H9 (cell line): ENCODE measurements around the gene PCDHGA2. TPM values are rescaled to one million over a fixed set of nuclear protein-coding genes. Genes with fewer than 3 reads are reported as not detected.

Experiments used
- DNase-seq: peaks from one replicate; pipeline ENCODE4 v3.0.0-alpha.2; 2017
- H2AFZ ChIP-seq: one replicate; pipeline ENCODE4 v1.6.1; 2013; ENCODE audit warnings: mild to moderate bottlenecking, low read length, control low read depth, moderate library complexity
- H2AK5ac ChIP-seq: 2 replicates; pipeline ENCODE4 v1.6.1; 2013; ENCODE audit warnings: low read length, control low read depth, mixed read lengths; ENCODE audit not compliant: insufficient read length
- H2BK120ac ChIP-seq: one replicate; pipeline ENCODE4 v1.6.1; 2013; ENCODE audit warnings: low read depth, mild to moderate bottlenecking, low read length, control low read depth, inconsistent platforms; ENCODE audit not compliant: poor library complexity, severe bottlenecking
- H2BK12ac ChIP-seq: 2 replicates; pipeline ENCODE4 v1.6.1; 2013; ENCODE audit warnings: low read length, control low read depth, mixed read lengths, low read depth; ENCODE audit not compliant: insufficient read length
- H2BK15ac ChIP-seq: 2 replicates; pipeline ENCODE4 v1.6.1; 2013; ENCODE audit warnings: low read depth, low read length, control low read depth
- H2BK20ac ChIP-seq: one replicate; pipeline ENCODE4 v1.6.1; 2013; ENCODE audit warnings: low read depth, mild to moderate bottlenecking, low read length, control low read depth, inconsistent platforms; ENCODE audit not compliant: poor library complexity, severe bottlenecking
- H2BK5ac ChIP-seq: 2 replicates; pipeline ENCODE4 v1.6.1; 2013; ENCODE audit warnings: low read length, control low read depth, mixed read lengths; ENCODE audit not compliant: insufficient read length
- H3K14ac ChIP-seq: 2 replicates; pipeline ENCODE4 v1.6.1; 2013; ENCODE audit warnings: low read length, control low read depth; ENCODE audit not compliant: insufficient read depth
- H3K18ac ChIP-seq: 2 replicates; pipeline ENCODE4 v1.6.1; 2013; ENCODE audit warnings: low read depth, mild to moderate bottlenecking, mixed read lengths, low read length, control low read depth; ENCODE audit not compliant: insufficient read length
- H3K23ac ChIP-seq: 2 replicates; pipeline ENCODE4 v1.6.1; 2013; ENCODE audit warnings: low read length, control low read depth, mixed read lengths, low read depth; ENCODE audit not compliant: insufficient read length
- H3K23me2 ChIP-seq: 2 replicates; pipeline ENCODE4 v1.6.1; 2013; ENCODE audit warnings: low read depth, mild to moderate bottlenecking, mixed read lengths, low read length, control low read depth; ENCODE audit not compliant: insufficient read length, poor library complexity, severe bottlenecking
- H3K27ac ChIP-seq: 2 replicates; pipeline ENCODE4 v1.5.1; 2013; ENCODE audit warnings: low read length, control low read depth, mixed read lengths, low read depth; ENCODE audit not compliant: insufficient read length
- H3K27me3 ChIP-seq: 2 replicates; pipeline ENCODE4 v1.6.1; 2013; ENCODE audit warnings: low read length, control low read depth, inconsistent platforms; ENCODE audit not compliant: insufficient read depth
- H3K4ac ChIP-seq: 2 replicates; pipeline ENCODE4 v1.6.1; 2013; ENCODE audit warnings: low read depth, mild to moderate bottlenecking, control low read depth, inconsistent platforms, low read length, moderate library complexity
- H3K4me1 ChIP-seq: 2 replicates; pipeline ENCODE4 v1.6.1; 2013; ENCODE audit warnings: low read length, control low read depth, inconsistent platforms; ENCODE audit not compliant: insufficient read depth
- H3K4me2 ChIP-seq: 2 replicates; pipeline ENCODE4 v1.6.1; 2013; ENCODE audit warnings: low read length, control low read depth, mixed read lengths; ENCODE audit not compliant: insufficient read length, insufficient read depth
- H3K56ac ChIP-seq: 2 replicates; pipeline ENCODE4 v1.6.1; 2013; ENCODE audit warnings: low read depth, mild to moderate bottlenecking, mixed read lengths, low read length, control low read depth; ENCODE audit not compliant: insufficient read length
- H3K79me1 ChIP-seq: 2 replicates; pipeline ENCODE4 v1.6.1; 2013; ENCODE audit warnings: low read depth, mild to moderate bottlenecking, moderate library complexity, low read length, control low read depth, inconsistent platforms; ENCODE audit not compliant: insufficient read depth, poor library complexity, severe bottlenecking
- H3K79me2 ChIP-seq: 2 replicates; pipeline ENCODE4 v1.6.1; 2013; ENCODE audit warnings: low read length, control low read depth, inconsistent platforms; ENCODE audit not compliant: insufficient read depth
- H3K9ac ChIP-seq: 2 replicates; pipeline ENCODE4 v1.6.1; 2013; ENCODE audit warnings: low read length, control low read depth, mixed read lengths; ENCODE audit not compliant: insufficient read length; ENCODE audit errors: extremely low read depth
- H3K9me3 ChIP-seq: one replicate; pipeline ENCODE4 v1.6.1; 2013; ENCODE audit warnings: low read depth, low read length, inconsistent platforms; ENCODE audit not compliant: control insufficient read depth
- H3T11ph ChIP-seq: one replicate; pipeline ENCODE4 v1.6.1; 2013; ENCODE audit warnings: mild to moderate bottlenecking, low read length, control low read depth, inconsistent platforms
- H4K20me1 ChIP-seq: one replicate; pipeline ENCODE4 v1.6.1; 2013; ENCODE audit not compliant: control insufficient read depth, insufficient read length, insufficient read depth
- H4K5ac ChIP-seq: 2 replicates; pipeline ENCODE4 v1.6.1; 2013; ENCODE audit warnings: low read depth, mild to moderate bottlenecking, mixed read lengths, low read length, control low read depth; ENCODE audit not compliant: insufficient read length
- H4K8ac ChIP-seq: replicated peaks from 2 replicates; pipeline ENCODE4 v1.6.1; 2013; ENCODE audit warnings: low read length, control low read depth, mixed read lengths, low read depth; ENCODE audit not compliant: insufficient read length
- H4K91ac ChIP-seq: 2 replicates; pipeline ENCODE4 v1.6.1; 2013; ENCODE audit warnings: low read depth, mild to moderate bottlenecking, moderate library complexity, mixed read lengths, low read length, control low read depth; ENCODE audit not compliant: insufficient read length
- H3K27ac Mint-ChIP-seq, 3 experiments: 2 replicates in 2 of 3; 3 replicates in 1 of 3; pipeline ENCODE4 v1.8.0; 2020 to 2021; ENCODE audit warnings: mixed read lengths in 3 of 3, mild to moderate bottlenecking in 1 of 3, moderate library complexity in 1 of 3
- H3K27me3 Mint-ChIP-seq: 2 replicates; pipeline ENCODE4 v1.8.0; 2021; ENCODE audit warnings: low read depth, mild to moderate bottlenecking, moderate library complexity, mixed read lengths
- H3K36me3 Mint-ChIP-seq, 3 experiments: 2 replicates in 2 of 3; 3 replicates in 1 of 3; pipeline ENCODE4 v1.8.0; 2020 to 2021; ENCODE audit warnings: low read depth in 3 of 3, mixed read lengths in 3 of 3; ENCODE audit not compliant: insufficient read depth in 1 of 3
- H3K4me1 Mint-ChIP-seq, 2 experiments: 2 replicates each; pipeline ENCODE4 v1.8.0; 2020; ENCODE audit warnings: mixed read lengths in 2 of 2
- H3K4me3 Mint-ChIP-seq, 2 experiments: 2 replicates in 1 of 2; 3 replicates in 1 of 2; pipeline ENCODE4 v1.8.0; 2020 to 2021; ENCODE audit warnings: mild to moderate bottlenecking in 2 of 2, mixed read lengths in 2 of 2, moderate library complexity in 1 of 2
- H3K9me3 Mint-ChIP-seq, 2 experiments: 2 replicates in 1 of 2; 3 replicates in 1 of 2; pipeline ENCODE4 v1.8.0; 2020; ENCODE audit warnings: mild to moderate bottlenecking in 2 of 2, mixed read lengths in 2 of 2, moderate library complexity in 1 of 2
- WGBS: extraction: QIAGEN DNeasy Blood & Tissue Kit; methylation state at CpG from one replicate; pipeline ENCODE4 v1.1.7; 2013; ENCODE audit warnings: missing lambda C conversion rate, low lambda C conversion rate, mixed read lengths; ENCODE audit not compliant: insufficient read length; ENCODE audit errors: extremely low coverage; 5-methylcytosine and 5-hydroxymethylcytosine counted together
- total RNA-seq: library from RNA; stranded (reverse); gene quantifications from 2 replicates; pipeline ENCODE4 v1.2.1, GENCODE V29; 2021
- TF ChIP-seq, protein P1 (sequence below): fragments of 200-600 bp; sonication (generic); conservative IDR thresholded peaks from 3 replicates; pipeline ENCODE4 v1.8.0; 2021; ENCODE audit warnings: antibody characterized with exemption, mild to moderate bottlenecking

Gene PCDHGA2
- total RNA-seq, 1 experiment from 2014 or later: 0.90 TPM

DNA sequence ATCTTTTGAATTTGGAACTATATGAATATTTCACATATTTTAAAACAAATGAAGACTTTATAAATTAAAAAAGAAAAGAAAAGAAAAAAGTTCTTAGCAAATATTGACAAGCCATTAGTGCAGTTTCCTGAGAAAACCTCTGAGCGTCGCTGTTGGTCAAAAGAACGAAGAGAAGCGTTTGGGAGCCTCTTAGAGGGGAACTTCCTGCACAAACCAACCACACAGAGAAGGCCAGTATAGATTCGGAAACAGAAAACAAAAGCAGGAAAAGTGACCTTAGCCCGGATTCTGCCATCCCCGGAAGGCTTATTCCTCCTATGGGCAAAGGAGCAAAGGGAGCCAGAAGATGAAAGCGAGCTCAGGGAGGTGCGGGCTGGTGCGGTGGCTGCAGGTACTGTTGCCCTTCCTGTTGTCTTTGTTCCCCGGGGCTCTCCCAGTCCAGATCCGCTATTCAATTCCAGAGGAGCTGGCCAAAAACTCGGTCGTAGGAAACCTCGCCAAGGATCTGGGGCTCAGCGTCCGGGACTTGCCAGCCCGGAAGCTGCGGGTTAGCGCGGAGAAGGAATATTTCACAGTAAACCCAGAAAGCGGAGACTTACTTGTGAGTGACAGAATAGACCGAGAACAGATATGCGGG lies 21.3 kb downstream of the PCDHGA2 start, which contains the start of gene PCDHGB2:
TSS of gene PCDHGB2 (plus strand) at position 205 of the 637 bp plus-strand sequence. CDS start at position 347, 142 bp downstream.
- no peak within 1 kb of the TSS for H2AFZ ChIP-seq
- H3T11ph ChIP-seq: no peak within 1 kb of the TSS
- H4K20me1 ChIP-seq: no peaks in the 10 kb centered on the region
- H2AK5ac ChIP-seq: no peak within 1 kb of the TSS
- H3K4me2 ChIP-seq: no peak within 1 kb of the TSS
- no peak within 1 kb of the TSS for H2BK5ac ChIP-seq
- H3K23ac ChIP-seq: no peak within 1 kb of the TSS
- no peak within 1 kb of the TSS for H2BK120ac ChIP-seq
- no peaks in the 10 kb centered on the region for H3K79me2 ChIP-seq
- no peak within 1 kb of the TSS for H2BK20ac ChIP-seq
- H2BK12ac ChIP-seq: no peak within 1 kb of the TSS
- Mint-ChIP-seq H3K27ac (peak within 1 kb of the TSS in 2 of 3 experiments; percentile 7 to 83; a peak in 2 of 7 replicates), H3K27me3 (peaks cover 3% of the 10 kb centered on the region), H3K36me3 (peaks cover 40 to 72% (median 63%) of the 10 kb centered on the region in 3 experiments), H3K4me1 (peaks cover 7 to 15% of the 10 kb centered on the region in 2 experiments; a peak in 3 of 4 replicates), H3K4me3 (peak within 1 kb of the TSS in 1 of 2 experiments; percentile 53; a peak in 4 of 5 replicates), H3K9me3 (peaks cover 70 to 71% of the 10 kb centered on the region in 2 experiments)
- no peak within 1 kb of the TSS for H4K91ac ChIP-seq
- no peak within 1 kb of the TSS for H4K8ac ChIP-seq
- H3K18ac ChIP-seq: no peak within 1 kb of the TSS
- H3K27me3 ChIP-seq: no peaks in the 10 kb centered on the region
- H3K27ac ChIP-seq: no peak within 1 kb of the TSS
- H3K4ac ChIP-seq: no peak within 1 kb of the TSS
- H4K5ac ChIP-seq: no peak within 1 kb of the TSS
- peaks cover 29% of the 10 kb centered on the region for H3K9me3 ChIP-seq
- no peaks in the 10 kb centered on the region for H3K23me2 ChIP-seq
- WGBS: no CpG with 5 or more reads among the region's 24 CpGs
- H3K79me1 ChIP-seq: no peaks in the 10 kb centered on the region
- no peak within 1 kb of the TSS for H3K56ac ChIP-seq
- H3K4me1 ChIP-seq: no peaks in the 10 kb centered on the region
- no peak within 1 kb of the TSS for H3K9ac ChIP-seq
- TF ChIP-seq, protein P1, sequence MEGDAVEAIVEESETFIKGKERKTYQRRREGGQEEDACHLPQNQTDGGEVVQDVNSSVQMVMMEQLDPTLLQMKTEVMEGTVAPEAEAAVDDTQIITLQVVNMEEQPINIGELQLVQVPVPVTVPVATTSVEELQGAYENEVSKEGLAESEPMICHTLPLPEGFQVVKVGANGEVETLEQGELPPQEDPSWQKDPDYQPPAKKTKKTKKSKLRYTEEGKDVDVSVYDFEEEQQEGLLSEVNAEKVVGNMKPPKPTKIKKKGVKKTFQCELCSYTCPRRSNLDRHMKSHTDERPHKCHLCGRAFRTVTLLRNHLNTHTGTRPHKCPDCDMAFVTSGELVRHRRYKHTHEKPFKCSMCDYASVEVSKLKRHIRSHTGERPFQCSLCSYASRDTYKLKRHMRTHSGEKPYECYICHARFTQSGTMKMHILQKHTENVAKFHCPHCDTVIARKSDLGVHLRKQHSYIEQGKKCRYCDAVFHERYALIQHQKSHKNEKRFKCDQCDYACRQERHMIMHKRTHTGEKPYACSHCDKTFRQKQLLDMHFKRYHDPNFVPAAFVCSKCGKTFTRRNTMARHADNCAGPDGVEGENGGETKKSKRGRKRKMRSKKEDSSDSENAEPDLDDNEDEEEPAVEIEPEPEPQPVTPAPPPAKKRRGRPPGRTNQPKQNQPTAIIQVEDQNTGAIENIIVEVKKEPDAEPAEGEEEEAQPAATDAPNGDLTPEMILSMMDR: peak; percentile 75
- H2BK15ac ChIP-seq: no peak within 1 kb of the TSS
- H3K14ac ChIP-seq: no peak within 1 kb of the TSS
- peak; percentile 50 for DNase-seq
